Hepatocyte (in vitro differentiated cells): ENCODE results near the gene HDAC8. TPM values are rescaled to one million over a fixed set of nuclear protein-coding genes. Genes with fewer than 3 reads are reported as not detected.
A peak's percentile ranks its signal among the peaks of the same experiment; 100 is the strongest.

Experiments used
- DNase-seq: peaks from one replicate; pipeline ENCODE4 v3.0.0-alpha.2; 2016; ENCODE audit warnings: low spot score
- H2AFZ ChIP-seq: fragments of 200-600 bp; sonication (generic); 2 replicates; pipeline ENCODE4 v1.6.0; 2016; ENCODE audit warnings: antibody characterized with exemption, mild to moderate bottlenecking
- H3K27ac ChIP-seq: fragments of 200-600 bp; sonication (generic); 2 replicates; pipeline ENCODE4 v1.5.1; 2016; ENCODE audit warnings: mild to moderate bottlenecking
- H3K27me3 ChIP-seq: fragments of 200-600 bp; sonication (generic); 2 replicates; pipeline ENCODE4 v1.6.1; 2016
- H3K36me3 ChIP-seq: fragments of 200-600 bp; sonication (generic); replicated peaks from 2 replicates; pipeline ENCODE4 v1.5.1; 2016; ENCODE audit warnings: low read depth; ENCODE audit not compliant: insufficient read depth
- H3K4me1 ChIP-seq: fragments of 200-600 bp; sonication (generic); 2 replicates; pipeline ENCODE4 v1.5.1; 2016; ENCODE audit warnings: mild to moderate bottlenecking, moderate library complexity; ENCODE audit not compliant: insufficient read depth
- H3K4me2 ChIP-seq: fragments of 200-600 bp; sonication (generic); 2 replicates; pipeline ENCODE4 v1.6.0; 2016
- H3K4me3 ChIP-seq: fragments of 200-600 bp; sonication (generic); 2 replicates; pipeline ENCODE4 v1.5.1; 2016; ENCODE audit warnings: mild to moderate bottlenecking
- H3K79me2 ChIP-seq: fragments of 200-600 bp; sonication (generic); 2 replicates; pipeline ENCODE4 v1.6.0; 2017; ENCODE audit warnings: mild to moderate bottlenecking
- H3K9me2 ChIP-seq: fragments of 200-600 bp; sonication (generic); replicated peaks from 2 replicates; pipeline ENCODE4 v1.6.0; 2017; ENCODE audit warnings: mild to moderate bottlenecking; ENCODE audit not compliant: insufficient read depth
- H3K9me3 ChIP-seq: fragments of 200-600 bp; sonication (generic); 2 replicates; pipeline ENCODE4 v1.5.1; 2016; ENCODE audit warnings: low read depth, mild to moderate bottlenecking
- H4K20me1 ChIP-seq: fragments of 200-600 bp; sonication (generic); 2 replicates; pipeline ENCODE4 v1.6.0; 2016; ENCODE audit warnings: mild to moderate bottlenecking; ENCODE audit not compliant: insufficient read depth, poor library complexity, severe bottlenecking
- CTCF ChIP-seq: fragments of 200-600 bp; sonication (generic); IDR thresholded peaks from 2 replicates; pipeline ENCODE4 v1.5.1; 2016; ENCODE audit warnings: antibody characterized with exemption, mild to moderate bottlenecking; ENCODE audit not compliant: poor library complexity
- EZH2 ChIP-seq: fragments of 200-600 bp; sonication (generic); IDR thresholded peaks from 2 replicates; pipeline ENCODE4 v1.6.1; 2016; ENCODE audit warnings: antibody characterized with exemption, mild to moderate bottlenecking, borderline replicate concordance
- EZH2phosphoT487 ChIP-seq: fragments of 200-600 bp; sonication (generic); IDR thresholded peaks from one replicate; pipeline ENCODE4 v1.6.1; 2018; ENCODE audit warnings: antibody characterized with exemption, mild to moderate bottlenecking, low read depth, moderate library complexity; ENCODE audit not compliant: unreplicated experiment, severe bottlenecking
- WGBS: methylation state at CpG from one replicate; pipeline ENCODE4 v1.1.6; 2016; ENCODE audit warnings: low lambda C conversion rate; ENCODE audit errors: missing lambda C conversion rate; 5-methylcytosine and 5-hydroxymethylcytosine counted together
- polyA plus RNA-seq: library from polyadenylated mRNA; unstranded; fragments of >200 nt; fragmentation: Nextera tagmentation; extraction: Ambion mirVana; gene quantifications from 2 replicates; pipeline ENCODE4 v1.2.1, GENCODE V29; 2016
- small RNA-seq: library from RNA; depleted of rRNA; stranded (forward); fragments of <200 nt; gene quantifications from one replicate; pipeline ENCODE3, GENCODE V24; 2014
- total RNA-seq: library from RNA; depleted of rRNA; stranded (reverse); fragments of >200 nt; gene quantifications from 2 replicates; pipeline ENCODE4 v1.2.3, GENCODE V29; 2014

The HDAC8 gene
- total and polyA plus RNA-seq, 2 experiments from 2014 or later, result 29.4 to 29.5 TPM

DNA sequence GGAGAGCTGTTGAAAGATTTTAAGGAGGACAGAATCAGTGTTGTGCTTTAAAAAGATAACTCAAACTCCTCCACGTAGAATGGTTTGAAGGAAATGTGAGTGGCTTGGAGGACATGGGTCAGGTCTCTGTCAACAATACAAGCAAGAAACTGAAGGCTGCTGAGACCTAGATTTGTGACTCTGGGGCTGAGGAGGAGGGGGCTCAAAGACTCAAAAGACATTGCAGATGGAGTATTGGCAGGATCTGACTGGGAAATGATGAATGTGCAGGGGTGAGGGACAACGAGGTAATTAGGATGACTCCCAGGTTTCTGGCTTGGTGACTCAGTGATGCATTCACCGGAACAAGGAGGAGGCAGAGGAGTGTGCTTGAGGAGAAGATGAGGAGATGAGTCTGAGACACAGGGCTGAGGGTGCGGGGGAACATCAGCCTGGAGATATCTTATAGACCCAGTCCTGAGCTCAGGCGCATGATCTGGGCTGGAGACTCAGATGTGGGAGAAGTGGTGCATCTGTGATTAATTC is 292.3 kb downstream of the HDAC8 start:
- 74% methylated on average over 5 of the region's 5 CpGs for WGBS
- H3K9me2 ChIP-seq, result no peaks in the 10 kb centered on the region
- peaks cover 3% of the 10 kb centered on the region for H4K20me1 ChIP-seq
- H3K4me2 ChIP-seq, result no peak overlapping the region
- TF ChIP-seq EZH2phosphoT487 (no peak), EZH2 (no peak), CTCF (no peak)
- H3K4me3 ChIP-seq, result no peak overlapping the region
- no peaks in the 10 kb centered on the region for H3K4me1 ChIP-seq
- no peaks in the 10 kb centered on the region for H3K36me3 ChIP-seq
- no peak overlapping the region for H2AFZ ChIP-seq
- no peaks in the 10 kb centered on the region for H3K9me3 ChIP-seq
- peaks cover 15% of the 10 kb centered on the region for H3K79me2 ChIP-seq
- no peak for DNase-seq
- H3K27ac ChIP-seq, result no peak overlapping the region
- no peaks in the 10 kb centered on the region for H3K27me3 ChIP-seq

Small RNAs within 50 kb of the gene (small RNA-seq; reads per million reads assigned to genes)
- not detected for gene RF00019
- gene RNU2-68P, result 0.34 reads per million, percentile 15 among the genes with 10 or more reads in this experiment

Other genes starting within 250 kb of the HDAC8 start
- 6.3 and 6.7 TPM in 2 replicates for gene PHKA1, start 141.5 kb upstream of the HDAC8 start, total RNA-seq
- 2.7 and 4.4 TPM in 2 replicates for gene PHKA1, start 141.5 kb upstream of the HDAC8 start, polyA plus RNA-seq
- 0.16 and 3.0 TPM in 2 replicates for gene DMRTC1B, start 204.0 kb upstream of the HDAC8 start, total RNA-seq
- gene DMRTC1B, start 204.0 kb upstream of the HDAC8 start, polyA plus RNA-seq, result 2.4 and 3.0 TPM in 2 replicates
- gene FAM236B, start 209.8 kb upstream of the HDAC8 start, total RNA-seq, result not detected in 2 replicates
- not detected in 2 replicates for gene FAM236B, start 209.8 kb upstream of the HDAC8 start, polyA plus RNA-seq
- not detected in 2 replicates for gene FAM236D, start 235.4 kb upstream of the HDAC8 start, total RNA-seq
- not detected in 2 replicates for gene FAM236D, start 235.4 kb upstream of the HDAC8 start, polyA plus RNA-seq